A549 (cell line): ENCODE measurements around the gene FMO3. TPM values are rescaled to one million over a fixed set of nuclear protein-coding genes. Genes with fewer than 3 reads are reported as not detected.

Experiments
- ATAC-seq, 2 experiments: fragments of 200-7000 bp in 1 of 2; fragments of >200 bp in 1 of 2; cut with Nextera tagmentation in 1 of 2; cut with Tn5 transposase in 1 of 2; 3 replicates each; pipeline versions ENCODE4 v1.8.0 to v1.9.1; 2018 to 2020; ENCODE audit warnings: mild to moderate bottlenecking in 1 of 2, moderate library complexity in 1 of 2
- CTCF ChIA-PET: fragments of 300-600 bp; sonication (Branson Sonifier 250); formaldehyde crosslinking; extraction: SDS; loops from one replicate; lab custom pipeline; 2021; ENCODE audit warnings: antibody characterized with exemption, inconsistent platforms; lab: Yijun Ruan, JAX
- POLR2A ChIA-PET: fragments of 350-600 bp; formaldehyde crosslinking; extraction: SDS; loops from one replicate; lab custom pipeline; 2021; ENCODE audit warnings: antibody characterized with exemption, inconsistent platforms; lab: Yijun Ruan, JAX
- DNase-seq, 2 experiments: peaks; one replicate each; pipeline versions ENCODE4 v3.0.0 to v3.0.0-alpha.2; 2011 to 2016; ENCODE audit warnings: low read depth in 1 of 2, low spot score in 1 of 2
- FAIRE-seq: peaks from 2 replicates; lab custom pipeline; 2011; peaks lifted over from hg19 to GRCh38; lab: Jason Lieb, UNC
- H3K27ac ChIP-seq, 2 experiments: fragments of >200 bp; sonication (Bioruptor Twin); formaldehyde crosslinking; 3 replicates each; pipeline ENCODE4 v1.5.1; 2016 to 2017
- H3K4me1 ChIP-seq: fragments of >200 bp; sonication (Bioruptor Twin); formaldehyde crosslinking; 3 replicates; pipeline ENCODE4 v1.6.1; 2016
- H3K4me2 ChIP-seq: fragments of >200 bp; sonication (Bioruptor Twin); formaldehyde crosslinking; 3 replicates; pipeline ENCODE4 v1.6.1; 2016
- H3K4me3 ChIP-seq: fragments of >200 bp; sonication (Bioruptor Twin); formaldehyde crosslinking; 3 replicates; pipeline ENCODE4 v1.5.1; 2016
- H3K9me3 ChIP-seq: fragments of >200 bp; sonication (Bioruptor Twin); formaldehyde crosslinking; 3 replicates; pipeline ENCODE4 v1.6.1; 2016
- BCL3 ChIP-seq: fragments of >200 bp; sonication (Bioruptor Twin); formaldehyde crosslinking; IDR thresholded peaks from 3 replicates; pipeline ENCODE4 v1.6.1; 2016
- BHLHE40 ChIP-seq: IDR thresholded peaks from 2 replicates; pipeline ENCODE4 v1.6.1; 2012; ENCODE audit warnings: low read depth, low read length, inconsistent platforms
- CHD2 ChIP-seq: fragments of 150-350 bp; IDR thresholded peaks from 2 replicates; pipeline ENCODE4 v1.6.1; 2014; ENCODE audit warnings: low read length; ENCODE audit not compliant: partially characterized antibody
- CHD4 ChIP-seq: fragments of 200-600 bp; sonication (generic); IDR thresholded peaks from 2 replicates; pipeline ENCODE4 v1.6.1; 2016; ENCODE audit warnings: antibody characterized with exemption, mild to moderate bottlenecking, borderline replicate concordance
- E2F6 ChIP-seq: IDR thresholded peaks from 2 replicates; pipeline ENCODE4 v1.6.1; 2012; ENCODE audit warnings: low read depth, borderline replicate concordance
- EHF ChIP-seq: fragments of 250-450 bp; sonication (Bioruptor Pico); IDR thresholded peaks from 2 replicates; pipeline ENCODE4 v1.5.0; 2020; ENCODE audit warnings: mild to moderate bottlenecking
- ELK1 ChIP-seq: fragments of 150-350 bp; IDR thresholded peaks from 2 replicates; pipeline ENCODE4 v1.6.1; 2014; ENCODE audit warnings: low read depth, mild to moderate bottlenecking, low read length
- FOSL2 ChIP-seq, 2 experiments: fragments of 450-650 bp in 1 of 2; fragments of >200 bp in 1 of 2; sonication (Bioruptor Twin) in 1 of 2; formaldehyde crosslinking; IDR thresholded peaks; 2 replicates each; pipeline versions ENCODE4 v1.5.0 to v1.6.1; 2016 to 2020; ENCODE audit warnings: mild to moderate bottlenecking in 1 of 2, moderate library complexity in 1 of 2
- FOXS1 ChIP-seq: fragments of 250-450 bp; sonication (Bioruptor Pico); IDR thresholded peaks from 2 replicates; pipeline ENCODE4 v1.5.0; 2020; ENCODE audit warnings: mild to moderate bottlenecking, moderate library complexity
- HOXB13 ChIP-seq: fragments of 250-450 bp; sonication (Bioruptor Pico); IDR thresholded peaks from 2 replicates; pipeline ENCODE4 v1.5.0; 2020; ENCODE audit warnings: low read depth, mild to moderate bottlenecking, moderate library complexity
- HOXB5 ChIP-seq: fragments of 250-450 bp; sonication (Bioruptor Pico); IDR thresholded peaks from 2 replicates; pipeline ENCODE4 v1.5.0; 2020; ENCODE audit warnings: mild to moderate bottlenecking, moderate library complexity
- JUNB ChIP-seq: fragments of >200 bp; sonication (Bioruptor Twin); formaldehyde crosslinking; IDR thresholded peaks from 2 replicates; pipeline ENCODE4 v1.6.1; 2016
- KDM1A ChIP-seq: fragments of 200-600 bp; sonication (generic); IDR thresholded peaks from 2 replicates; pipeline ENCODE4 v1.6.1; 2016; ENCODE audit warnings: low read depth, mild to moderate bottlenecking
- KDM5A ChIP-seq: fragments of 200-600 bp; sonication (generic); IDR thresholded peaks from 2 replicates; pipeline ENCODE4 v1.6.1; 2016; ENCODE audit warnings: antibody characterized with exemption, mild to moderate bottlenecking
- MYC ChIP-seq: IDR thresholded peaks from 2 replicates; pipeline ENCODE4 v1.6.1; 2012; ENCODE audit warnings: mild to moderate bottlenecking, inconsistent platforms, low read length, improper control_type of control experiment, borderline replicate concordance
- NFE2L2 ChIP-seq: fragments of 150-350 bp; conservative IDR thresholded peaks from 2 replicates; pipeline ENCODE4 v1.6.1; 2014; ENCODE audit warnings: low read length
- PBX3 ChIP-seq: IDR thresholded peaks from 2 replicates; pipeline ENCODE4 v1.6.1; 2012
- PHF8 ChIP-seq: fragments of 200-600 bp; sonication (generic); IDR thresholded peaks from 2 replicates; pipeline ENCODE4 v1.6.1; 2016; ENCODE audit warnings: low read depth, mild to moderate bottlenecking, antibody characterized with exemption, moderate library complexity, borderline replicate concordance
- POLR2AphosphoS2 ChIP-seq: conservative IDR thresholded peaks from 2 replicates; pipeline ENCODE4 v1.6.1; 2012; ENCODE audit warnings: low read length, improper control_type of control experiment, inconsistent platforms
- RCOR1 ChIP-seq: fragments of 150-350 bp; IDR thresholded peaks from 2 replicates; pipeline ENCODE4 v1.6.1; 2014; ENCODE audit warnings: antibody characterized with exemption, low read length, low read depth
- REST ChIP-seq: fragments of 200-600 bp; sonication (generic); IDR thresholded peaks from 2 replicates; pipeline ENCODE4 v1.6.1; 2016; ENCODE audit warnings: antibody characterized with exemption, mild to moderate bottlenecking, moderate library complexity
- RNF2 ChIP-seq: fragments of 200-600 bp; sonication (generic); IDR thresholded peaks from 2 replicates; pipeline ENCODE4 v1.6.1; 2016; ENCODE audit warnings: low read depth, mild to moderate bottlenecking, antibody characterized with exemption, moderate library complexity, borderline replicate concordance
- SMC3 ChIP-seq: fragments of >200 bp; sonication (Bioruptor Twin); formaldehyde crosslinking; IDR thresholded peaks from 3 replicates; pipeline ENCODE4 v1.6.1; 2018; ENCODE audit warnings: inconsistent platforms
- TP53 ChIP-seq: fragments of 250-450 bp; sonication (Bioruptor Pico); IDR thresholded peaks from 2 replicates; pipeline ENCODE4 v1.5.0; 2021; ENCODE audit warnings: mild to moderate bottlenecking, moderate library complexity
- ZNF302 ChIP-seq: fragments of 250-450 bp; sonication (Bioruptor Pico); IDR thresholded peaks from 2 replicates; pipeline ENCODE4 v1.9.0; 2021; ENCODE audit warnings: inconsistent platforms, mild to moderate bottlenecking, moderate library complexity
- ZSCAN20 ChIP-seq: fragments of 250-450 bp; sonication (Bioruptor Pico); IDR thresholded peaks from 2 replicates; pipeline ENCODE4 v1.8.0; 2022; ENCODE audit warnings: mild to moderate bottlenecking, moderate library complexity
- WGBS: methylation state at CpG from one replicate; pipeline ENCODE4 v1.1.6; 2017; ENCODE audit errors: missing lambda C conversion rate; 5-methylcytosine and 5-hydroxymethylcytosine counted together
- polyA plus RNA-seq, 4 experiments: library from polyadenylated mRNA; depleted of rRNA in 3 of 4; stranded (reverse); fragments of >200 nt; fragmentation: RNase III in 1 of 4; extraction: RNeasy Plus Mini Kit Qiagen cat#74134 plus additional on column Dnase treatment in 1 of 4; gene quantifications; 2 replicates in 3 of 4; 3 replicates in 1 of 4; pipeline ENCODE4 v1.2.3, GENCODE V29; 2011 to 2017

The FMO3 gene
- polyA plus RNA-seq, 2 of the 4 experiments (the other 2 are of a cell fraction), result not detected

- TF ChIP-seq ELK1 (no peak), KDM1A (no peak), CHD4 (no peak)
These were observed 24.7 kb downstream of the FMO3 start (continued) for GRCh38 chr1:171115280-171115897.

GRCh38 chr1:171116676-171117075 is 26.0 kb downstream of the FMO3 start:
- CTCF ChIA-PET, result no interaction called here
- Histone ChIP-seq H3K9me3 (no peaks in the 10 kb centered on the region), H3K4me2 (no peak overlapping the region), H3K4me3 (no peak overlapping the region)
- no peak for FAIRE-seq
- ATAC-seq, result no peak
- TF ChIP-seq ZSCAN20 (CRISPR knock-in tag) (no peak), PBX3 (no peak), POLR2AphosphoS2 (no peak), BCL3 (no peak), KDM5A (no peak), HOXB13 (CRISPR knock-in tag) (no peak), ELK1 (no peak), CHD2 (no peak), PHF8 (no peak), E2F6 (no peak), BHLHE40 (no peak), FOXS1 (CRISPR knock-in tag) (no peak), ZNF302 (CRISPR knock-in tag) (no peak), RCOR1 (no peak), JUNB (no peak), FOSL2 (IDR thresholded peaks at IDR 0.05) (no peak), FOSL2 (CRISPR knock-in tag; IDR thresholded peaks at IDR 0.05) (no peak), KDM1A (no peak), TP53 (CRISPR knock-in tag) (no peak)
- TF ChIP-seq, all 56 proteins: peak for 0
- no peak overlapping the region for H3K27ac ChIP-seq
- H3K4me1 ChIP-seq, result no peaks in the 10 kb centered on the region
- POLR2A ChIA-PET, result no interaction called here
- DNase-seq, result no peak
- 39% methylated on average over 1 of the region's 1 CpG for WGBS

- ATAC-seq (no peak), FAIRE-seq (no peak), DNase-seq (no peak)
- CTCF ChIA-PET, result no interaction called here
- Histone ChIP-seq H3K4me1 (no peaks in the 10 kb centered on the region), H3K4me2 (no peak overlapping the region), H3K9me3 (no peaks in the 10 kb centered on the region), H3K4me3 (no peak overlapping the region), H3K27ac (no peak overlapping the region)
- WGBS, result 5% methylated on average over 6 of the region's 6 CpGs
- POLR2A ChIA-PET, result no interaction called here
- TF ChIP-seq SMC3, result no peak
- no peak for TF ChIP-seq HOXB5 (CRISPR knock-in tag)
- TF ChIP-seq REST, result no peak
- no peak for TF ChIP-seq EHF (CRISPR knock-in tag)
- no peak for TF ChIP-seq NFE2L2
- no peak for TF ChIP-seq RNF2
- TF ChIP-seq MYC, result no peak
These were observed 26.4 kb downstream of the FMO3 start for GRCh38 chr1:171117085-171117484.
